T-helper 2 cell treated with Interferon-gamma antibody and Interleukin-4, amounts not matched to agents 100 ng/mL and 5 ng/mL, for 36 hours (primary cell): ENCODE data around the gene SLC12A8. TPM values are rescaled to one million over a fixed set of nuclear protein-coding genes. Genes with fewer than 3 reads are reported as not detected.

Source experiments
- intact Hi-C: fragments of 100-400 bp; cut with micrococcal nuclease; formaldehyde crosslinking; loops from one replicate; pipeline ENCODE4 v1.15.1; 2023
- total RNA-seq: library from RNA; stranded (reverse); gene quantifications from 2 replicates; pipeline ENCODE4 v1.2.3, GENCODE V29; 2022

Gene SLC12A8
- total RNA-seq, 1 donor from 2014 or later = 0.32 TPM

- intact Hi-C loops = no loop called here
These were observed 174.9 kb downstream of the SLC12A8 start for GRCh38 chr3:125037498-125038150.

DNA sequence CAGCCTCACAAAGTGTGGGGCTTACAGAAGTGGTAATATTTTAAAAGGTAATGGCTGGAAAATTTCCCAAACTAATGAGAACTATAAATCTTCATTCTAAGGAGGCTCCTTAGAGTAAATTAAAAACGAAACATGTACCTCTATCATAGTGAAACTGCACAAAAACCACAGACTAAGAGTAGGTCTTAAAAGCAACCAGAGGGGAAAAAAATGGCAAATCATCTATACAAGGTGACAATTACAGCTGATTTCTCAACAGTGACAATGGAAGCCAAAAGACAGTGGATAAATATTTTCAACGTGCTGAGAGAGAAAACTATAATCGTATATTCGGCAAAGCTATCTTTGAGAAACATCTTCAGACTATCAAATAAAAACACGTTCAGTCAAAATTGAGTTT, 177.3 kb downstream of the SLC12A8 start:
- intact Hi-C loops = loop anchor here (1.0 kb wide), 1 partner anchor 17 kb away; no protein-coding TSS in a partner anchor

- intact Hi-C loops = no loop called here
These were observed 178.9 kb downstream of the SLC12A8 start for GRCh38 chr3:125033616-125034015.

GRCh38 chr3:125033135-125033534, 179.4 kb downstream of the SLC12A8 start:
- intact Hi-C loops = no loop called here

- intact Hi-C loops = no loop called here
These were observed 179.9 kb downstream of the SLC12A8 start for GRCh38 chr3:125032683-125033082.

Other genes starting within 250 kb of the SLC12A8 start
- gene HEG1, start 156.8 kb downstream of the SLC12A8 start, total RNA-seq = 36.0 and 36.4 TPM in 2 replicates
- 42.2 and 43.1 TPM in 2 replicates for gene ZNF148, start 162.6 kb upstream of the SLC12A8 start, total RNA-seq